HepG2 (cell line): ENCODE data around the gene ARHGAP26. TPM values are rescaled to one million over a fixed set of nuclear protein-coding genes. Genes with fewer than 3 reads are reported as not detected.

Experiments used
- BRD4 ChIP-seq: sonication (generic); formaldehyde crosslinking; IDR thresholded peaks from 2 replicates; pipeline ENCODE4 v1.4.0; 2020; ENCODE audit warnings: missing genetic modification reagents
- CREM ChIP-seq, 2 experiments: sonication (generic) in 1 of 2; formaldehyde crosslinking in 1 of 2; IDR thresholded peaks; 2 replicates each; pipeline versions ENCODE4 v1.4.0 to v1.6.1; 2016 to 2020; ENCODE audit warnings: antibody characterized with exemption in 1 of 2, mild to moderate bottlenecking in 1 of 2, missing genetic modification reagents in 1 of 2
- HIVEP1 ChIP-seq: sonication (generic); formaldehyde crosslinking; IDR thresholded peaks from 2 replicates; pipeline ENCODE4 v1.4.0; 2020; ENCODE audit warnings: mild to moderate bottlenecking, missing genetic modification reagents
- NCOR1 ChIP-seq: fragments of 200-600 bp; sonication (generic); IDR thresholded peaks from 2 replicates; pipeline ENCODE4 v1.7.0; 2017; ENCODE audit warnings: antibody characterized with exemption, low read length, borderline replicate concordance
- NFE2L2 ChIP-seq: fragments of 150-350 bp; IDR thresholded peaks from 2 replicates; pipeline ENCODE4 v1.6.1; 2014; ENCODE audit warnings: low read length
- NR2F2 ChIP-seq: IDR thresholded peaks from 2 replicates; pipeline ENCODE4 v1.6.1; 2012; ENCODE audit warnings: low read depth, inconsistent platforms, borderline replicate concordance
- PITX1 ChIP-seq: sonication (generic); formaldehyde crosslinking; IDR thresholded peaks from 2 replicates; pipeline ENCODE4 v1.5.1; 2020; ENCODE audit warnings: mild to moderate bottlenecking, missing genetic modification reagents
- RXRB ChIP-seq: IDR thresholded peaks from 2 replicates; pipeline ENCODE4 v1.6.1; 2016; ENCODE audit warnings: borderline replicate concordance, missing genetic modification reagents, missing compliant biosample characterization
- SAP130 ChIP-seq: IDR thresholded peaks from 2 replicates; pipeline ENCODE4 v1.6.1; 2016; ENCODE audit warnings: low read depth
- SRSF1 ChIP-seq: fragments of 200-400 bp; formaldehyde crosslinking; optimal IDR thresholded peaks from 2 replicates; pipeline ENCODE3; 2017; ENCODE audit warnings: mild to moderate bottlenecking, low read depth, low read length, moderate library complexity
- ZBTB40 ChIP-seq, 2 experiments: fragments of 450-650 bp in 1 of 2; sonication (generic) in 1 of 2; formaldehyde crosslinking in 1 of 2; IDR thresholded peaks; 2 replicates each; pipeline versions ENCODE4 v1.6.1 to v1.8.0; 2016 to 2022; ENCODE audit warnings: antibody characterized with exemption in 1 of 2, mild to moderate bottlenecking in 1 of 2, missing genetic modification reagents in 1 of 2
- ZC3H13 ChIP-seq: sonication (generic); formaldehyde crosslinking; IDR thresholded peaks from 2 replicates; pipeline ENCODE4 v1.8.1; 2023; ENCODE audit warnings: mild to moderate bottlenecking, missing genetic modification reagents, moderate library complexity
- ZFP91 ChIP-seq: sonication (generic); formaldehyde crosslinking; IDR thresholded peaks from 2 replicates; pipeline ENCODE4 v1.9.0; 2022; ENCODE audit warnings: missing genetic modification reagents, mild to moderate bottlenecking, borderline replicate concordance
- ZMYM3 ChIP-seq: sonication (generic); formaldehyde crosslinking; IDR thresholded peaks from 2 replicates; pipeline ENCODE4 v1.5.1; 2020; ENCODE audit warnings: mild to moderate bottlenecking, missing genetic modification reagents
- ZNF253 ChIP-seq: sonication (generic); formaldehyde crosslinking; IDR thresholded peaks from 2 replicates; pipeline ENCODE4 v1.8.0; 2022; ENCODE audit warnings: mild to moderate bottlenecking, missing genetic modification reagents, borderline replicate concordance
- ZNF326 ChIP-seq: sonication (generic); formaldehyde crosslinking; IDR thresholded peaks from 2 replicates; pipeline ENCODE4 v1.4.0; 2020; ENCODE audit warnings: missing genetic modification reagents, borderline replicate concordance
- ZNF570 ChIP-seq: sonication (generic); formaldehyde crosslinking; IDR thresholded peaks from 2 replicates; pipeline ENCODE4 v1.4.0; 2020; ENCODE audit warnings: mild to moderate bottlenecking, missing genetic modification reagents, borderline replicate concordance
- ZNF772 ChIP-seq: sonication (generic); formaldehyde crosslinking; IDR thresholded peaks from 2 replicates; pipeline ENCODE4 v1.5.0; 2020; ENCODE audit warnings: mild to moderate bottlenecking, missing genetic modification reagents
- polyA plus RNA-seq, 8 experiments: library from polyadenylated mRNA; depleted of rRNA in 3 of 8; stranded (reverse) in 7 of 8; unstranded in 1 of 8; fragments of >200 nt; fragmentation: Illumina TruSeq in 4 of 8; extraction: Trizol in 4 of 8; gene quantifications; 2 replicates each; pipeline versions ENCODE4 v1.2.1 to v1.2.3, GENCODE V29; 2011 to 2016; ENCODE audit warnings: low read depth in 4 of 8, missing spikeins in 1 of 8, mixed read lengths in 1 of 8; ENCODE audit not compliant: insufficient read depth in 1 of 8
- total RNA-seq, 5 experiments: library from RNA; depleted of rRNA; stranded (reverse); fragments of >200 nt; fragmentation: Illumina TruSeq; extraction: Trizol; gene quantifications; 2 replicates each; pipeline ENCODE4 v1.2.3, GENCODE V29; 2016; ENCODE audit warnings: low read depth in 1 of 5

The ARHGAP26 gene
- total and polyA plus RNA-seq, 2 of the 13 experiments (the other 11 are each of a cell fraction or from before 2014, with no cell fraction given), result 9.6 to 18.2 TPM

GRCh38 chr5:143182901-143183820 is 413.0 kb downstream of the ARHGAP26 start (continued):
- TF ChIP-seq ZBTB40 (IDR thresholded peaks at IDR 0.05) (no peak), ZBTB40 (CRISPR knock-in tag; IDR thresholded peaks at IDR 0.05) (peak; percentile 49; the same call in 1 of the 2 replicates), CREM (IDR thresholded peaks at IDR 0.05) (0 out of 2 replicates have a peak, but pooled peaks have one; percentile 14), CREM (CRISPR knock-in tag; IDR thresholded peaks at IDR 0.05) (no peak), ZNF326 (CRISPR knock-in tag) (no peak), RXRB (CRISPR knock-in tag) (no peak; the same call in 1 of the 2 replicates), NCOR1 (peak; percentile 35; the same call in 1 of the 2 replicates), NR2F2 (peak; percentile 59; the same call in 1 of the 2 replicates), ZC3H13 (CRISPR knock-in tag) (no peak), HIVEP1 (CRISPR knock-in tag) (no peak), SRSF1 (no peak), NFE2L2 (no peak), BRD4 (CRISPR knock-in tag) (no peak), ZNF570 (CRISPR knock-in tag) (no peak), ZNF253 (CRISPR knock-in tag) (no peak), PITX1 (CRISPR knock-in tag) (peak; percentile 80), ZNF772 (CRISPR knock-in tag) (peak; percentile 53; the same call in 1 of the 2 replicates), ZFP91 (no peak), ZMYM3 (peak; percentile 61; the same call in 1 of the 2 replicates), SAP130 (CRISPR knock-in tag) (peak; percentile 42)
